NOMO-1 treated with DMSO at 0.1 percent for 48 hours (cell line): ENCODE measurements around the gene TSPO.

Experiments used
- DNase-seq: peaks from one replicate; lab custom pipeline; 2025; ENCODE audit not compliant: unreplicated experiment; lab: John Stamatoyannopoulos, UW

The TSPO gene

GRCh38 chr22:43157874-43158546, 6.7 kb downstream of the TSPO start:
- no peak for DNase-seq

GRCh38 chr22:43158778-43159483, 7.6 kb downstream of the TSPO start:
- DNase-seq: no peak

GRCh38 chr22:43159484-43160178, 8.3 kb downstream of the TSPO start:
- no peak for DNase-seq

GRCh38 chr22:43160497-43161126, 9.3 kb downstream of the TSPO start:
- no peak for DNase-seq

- DNase-seq: no peak
These were observed 11.2 kb downstream of the TSPO start for GRCh38 chr22:43162412-43163150.

GRCh38 chr22:43163241-43163795, 12.0 kb downstream of the TSPO start:
- DNase-seq: no peak

GRCh38 chr22:43164636-43165035, 13.3 kb downstream of the TSPO start:
- DNase-seq: no peak

- DNase-seq: no peak
These were observed 15.0 kb downstream of the TSPO start for GRCh38 chr22:43166132-43166930.

GRCh38 chr22:43167001-43167589, 15.7 kb downstream of the TSPO start:
- no peak for DNase-seq

GRCh38 chr22:43168471-43169309, 17.3 kb downstream of the TSPO start:
- DNase-seq: no peak

- no peak for DNase-seq
These were observed 18.2 kb downstream of the TSPO start for GRCh38 chr22:43169310-43170130.

GRCh38 chr22:43170131-43170480, 18.7 kb downstream of the TSPO start:
- DNase-seq: no peak

- DNase-seq: no peak
These were observed 19.7 kb downstream of the TSPO start for GRCh38 chr22:43171019-43171491.

- DNase-seq: no peak
These were observed 20.2 kb downstream of the TSPO start for GRCh38 chr22:43171607-43172006.

- DNase-seq: no peak
These were observed 20.8 kb downstream of the TSPO start for GRCh38 chr22:43172191-43172590.

GRCh38 chr22:43173566-43173965, 22.2 kb downstream of the TSPO start:
- no peak for DNase-seq

- no peak for DNase-seq
These were observed 22.8 kb downstream of the TSPO start for GRCh38 chr22:43173976-43174720.
